Globus pallidus (tissue), 1 donor: ENCODE results near the gene ZKSCAN1.
"Not testable (repeated sequence)": the region's sequence is repeated elsewhere in the genome, so short reads cannot be mapped to it uniquely, and the experiment has no call there.

Experiments
- DNase-seq: peaks from one replicate; pipeline ENCODE4 v3.0.0-alpha.2; 2015; ENCODE audit warnings: low spot score

The ZKSCAN1 gene

DNA sequence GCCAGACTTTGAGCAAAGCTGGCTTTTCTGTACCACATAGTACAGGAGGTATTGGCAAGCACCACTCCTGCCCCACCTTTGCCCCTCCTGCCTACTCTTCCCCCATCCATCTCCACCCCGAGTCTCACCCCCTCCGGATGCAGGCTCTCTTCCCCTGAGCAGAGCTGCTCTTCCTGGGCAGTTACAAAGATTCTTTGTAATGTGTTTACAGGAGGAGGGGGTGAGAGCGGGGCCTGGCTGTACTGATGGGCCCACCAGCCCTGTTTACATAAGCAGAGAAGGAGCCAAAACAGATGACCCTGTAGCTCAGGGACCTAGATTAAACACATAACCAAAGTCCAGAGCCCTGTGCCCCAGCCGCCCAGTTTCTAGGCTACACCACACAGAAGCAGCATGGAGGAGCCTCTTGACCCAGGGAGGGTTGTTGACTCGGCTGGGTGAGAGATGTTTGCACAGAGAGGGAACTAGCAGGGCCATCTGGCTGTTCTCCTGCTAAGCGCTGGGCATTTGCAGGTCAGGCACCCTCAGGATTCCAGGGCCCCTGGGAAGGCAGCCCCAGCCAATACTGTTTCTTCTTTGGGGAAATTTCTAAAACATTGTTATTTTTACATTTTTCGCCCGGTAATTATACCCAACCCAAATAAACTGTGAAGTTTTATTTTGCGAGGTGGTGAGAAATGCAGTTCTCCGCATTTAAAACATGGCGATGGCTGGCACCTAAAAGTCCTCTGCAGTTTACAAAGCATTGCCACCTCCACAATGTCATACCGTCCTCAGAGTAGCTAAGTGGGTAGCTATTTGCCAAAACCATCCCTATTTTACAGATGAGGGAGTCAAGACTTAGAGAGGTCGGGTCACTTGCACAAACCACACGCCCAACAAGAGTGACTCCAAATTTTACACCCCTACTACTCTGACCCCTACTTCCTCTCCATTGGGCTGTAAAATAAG is 11.4 kb upstream of the ZKSCAN1 start:
- DNase-seq, result peak; percentile 89

DNA sequence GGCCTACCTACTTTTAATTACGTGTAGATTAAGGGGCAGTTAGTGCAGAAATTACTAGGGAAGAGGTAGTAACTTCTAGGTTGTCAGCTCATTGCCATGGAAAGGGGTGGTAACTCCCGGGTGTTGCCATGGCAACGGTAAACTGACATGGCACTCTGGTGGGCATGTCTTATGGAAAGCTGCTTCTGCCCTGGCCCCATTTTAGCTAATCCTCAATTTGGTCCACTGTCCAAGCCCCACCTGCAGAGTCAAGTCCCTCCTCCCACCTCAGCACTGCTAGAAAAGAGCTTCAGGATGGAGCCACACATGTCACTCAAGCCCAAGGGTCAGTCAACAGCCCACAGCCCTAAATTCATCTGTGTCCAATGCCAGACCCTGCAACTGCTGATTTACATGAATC is 7.5 kb upstream of the ZKSCAN1 start:
- no peak for DNase-seq

DNA sequence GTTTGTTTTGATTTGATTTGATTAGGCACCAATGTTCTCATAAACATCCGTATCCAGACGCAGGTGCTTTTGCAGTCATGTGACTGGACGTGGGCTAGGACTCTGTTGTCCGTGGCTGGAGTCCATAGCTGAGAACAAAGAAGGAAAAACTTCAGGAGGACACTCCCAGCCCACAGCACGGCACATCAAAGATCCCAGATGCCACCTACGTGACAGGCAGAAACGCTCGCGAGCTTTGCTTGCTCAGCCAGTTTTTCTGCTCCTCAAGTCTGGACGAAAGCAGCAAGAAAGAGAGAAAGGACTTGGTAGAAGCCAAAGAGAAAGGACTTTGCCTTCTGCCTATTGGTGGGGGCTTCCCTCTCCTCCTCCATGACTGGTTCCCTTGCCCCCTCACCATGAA is 6.9 kb upstream of the ZKSCAN1 start:
- DNase-seq, result no peak

DNA sequence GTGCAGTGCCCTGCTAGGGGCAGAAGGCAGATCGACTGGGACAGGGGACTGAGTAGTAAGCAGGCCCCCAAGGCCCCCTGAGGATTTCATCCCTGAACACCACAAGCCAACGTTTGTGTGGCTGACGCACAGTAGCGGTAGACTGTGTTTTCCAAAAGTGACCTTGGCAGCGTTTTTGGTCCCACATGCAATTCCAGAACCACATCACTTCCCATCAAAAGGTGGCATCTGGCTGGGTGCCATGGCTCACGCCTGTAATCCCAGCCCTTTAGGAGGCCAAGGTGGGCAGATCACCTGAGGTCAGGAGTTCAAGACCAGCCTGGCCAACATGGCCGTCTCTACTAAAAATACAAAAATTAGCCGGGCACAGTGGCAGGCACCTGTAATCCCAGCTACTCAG is 5.4 kb upstream of the ZKSCAN1 start:
- DNase-seq, result not testable (repeated sequence)

DNA sequence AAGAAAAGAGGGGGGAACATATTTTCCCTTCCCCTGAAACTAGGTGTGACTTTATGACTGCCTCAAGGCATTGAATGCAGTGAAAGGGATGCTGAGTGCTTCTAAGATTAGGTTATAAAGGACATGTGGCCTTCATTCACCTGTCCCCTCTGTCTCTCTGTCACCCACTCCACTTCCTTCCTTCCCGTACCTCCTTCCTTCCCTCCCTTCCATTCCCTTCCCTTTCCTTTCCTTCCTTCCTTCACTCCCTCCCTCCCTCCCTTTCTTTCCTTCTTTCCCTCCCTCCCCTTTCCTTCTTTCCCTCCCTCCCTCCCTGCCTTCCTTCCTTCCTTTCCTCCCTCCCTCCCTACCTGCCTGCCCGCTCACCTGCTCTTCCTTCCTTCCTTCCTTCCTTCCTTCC is 4.5 kb upstream of the ZKSCAN1 start:
- no peak for DNase-seq

DNA sequence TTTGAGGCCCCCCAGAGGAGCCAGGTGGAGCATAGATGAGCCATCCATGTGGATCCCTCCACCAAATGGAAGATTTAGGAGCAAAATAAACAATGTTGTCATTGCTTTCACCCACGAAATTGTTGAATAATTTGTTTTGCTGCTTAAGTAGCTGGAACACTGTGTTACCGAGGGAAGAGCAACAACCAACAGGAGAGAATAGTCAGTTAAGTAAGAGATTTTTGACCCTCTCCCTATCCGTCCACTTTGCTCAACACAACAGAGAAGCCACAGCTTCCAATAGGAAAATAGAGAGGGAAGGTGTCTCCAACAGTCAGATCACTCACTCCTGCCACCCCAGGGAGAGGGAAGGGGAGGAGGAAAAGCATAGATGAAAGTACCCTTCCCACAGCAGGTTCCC is 3.9 kb upstream of the ZKSCAN1 start:
- DNase-seq, result no peak

DNA sequence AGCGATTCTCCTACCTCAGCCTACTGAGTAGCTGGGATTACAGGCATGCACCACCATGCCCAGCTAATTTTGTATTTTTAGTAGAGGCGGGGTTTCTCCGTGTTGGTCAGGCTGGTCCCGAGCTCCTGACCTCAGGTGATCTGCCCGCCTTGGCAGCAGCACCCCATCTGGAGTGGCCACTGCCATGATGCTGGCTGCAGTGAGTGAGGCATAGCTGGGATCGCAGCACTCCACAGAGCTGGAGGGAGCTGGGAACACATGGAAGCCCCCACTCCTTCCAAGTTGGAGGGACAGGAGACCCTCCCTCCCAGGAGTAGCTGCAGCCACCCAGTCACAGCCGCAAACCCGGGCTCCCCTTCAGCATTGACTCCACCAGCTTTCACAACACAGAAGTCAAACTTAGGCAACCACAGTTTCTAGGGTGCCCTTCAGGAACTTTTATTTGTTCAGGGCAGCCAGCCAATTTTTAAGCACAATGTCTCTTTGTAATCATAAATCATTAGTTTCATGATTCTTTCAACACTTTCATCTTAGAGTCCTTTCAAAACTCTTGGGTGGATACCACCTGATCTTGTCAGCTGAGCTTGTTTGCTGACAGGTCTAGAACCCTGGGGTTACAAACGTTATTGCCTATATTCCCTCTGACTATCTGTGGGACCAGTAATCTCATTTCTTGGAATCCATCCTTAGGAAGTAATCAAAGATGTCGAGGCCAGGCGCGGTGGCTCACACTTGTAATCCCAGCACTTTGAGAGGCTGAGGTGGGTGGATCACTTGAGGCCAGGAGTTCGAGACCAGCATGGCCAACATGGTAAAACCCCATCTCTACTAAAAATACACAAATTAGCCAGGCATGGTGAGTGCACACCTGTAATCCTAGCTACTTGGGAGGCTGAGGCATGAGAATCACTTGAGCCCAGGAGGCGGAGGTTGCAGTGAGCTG is 2.7 kb upstream of the ZKSCAN1 start:
- not testable (repeated sequence) for DNase-seq

DNA sequence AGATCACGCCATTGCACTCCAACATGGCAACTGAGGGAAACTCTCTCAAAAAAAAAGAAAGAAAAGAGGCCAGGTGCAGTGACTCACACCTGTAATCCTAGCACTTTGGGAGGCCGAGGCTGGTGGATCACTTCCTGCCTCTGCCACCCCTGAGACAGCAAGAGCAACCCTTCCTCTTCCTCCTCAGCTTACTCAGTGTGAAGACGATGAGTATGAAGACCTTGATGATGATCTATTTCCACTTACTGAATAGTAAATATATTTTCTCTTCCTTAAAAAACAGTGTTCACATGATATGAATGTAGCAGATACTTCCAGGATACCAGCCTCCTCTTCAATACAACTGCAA is 2.1 kb upstream of the ZKSCAN1 start:
- DNase-seq, result no peak

DNA sequence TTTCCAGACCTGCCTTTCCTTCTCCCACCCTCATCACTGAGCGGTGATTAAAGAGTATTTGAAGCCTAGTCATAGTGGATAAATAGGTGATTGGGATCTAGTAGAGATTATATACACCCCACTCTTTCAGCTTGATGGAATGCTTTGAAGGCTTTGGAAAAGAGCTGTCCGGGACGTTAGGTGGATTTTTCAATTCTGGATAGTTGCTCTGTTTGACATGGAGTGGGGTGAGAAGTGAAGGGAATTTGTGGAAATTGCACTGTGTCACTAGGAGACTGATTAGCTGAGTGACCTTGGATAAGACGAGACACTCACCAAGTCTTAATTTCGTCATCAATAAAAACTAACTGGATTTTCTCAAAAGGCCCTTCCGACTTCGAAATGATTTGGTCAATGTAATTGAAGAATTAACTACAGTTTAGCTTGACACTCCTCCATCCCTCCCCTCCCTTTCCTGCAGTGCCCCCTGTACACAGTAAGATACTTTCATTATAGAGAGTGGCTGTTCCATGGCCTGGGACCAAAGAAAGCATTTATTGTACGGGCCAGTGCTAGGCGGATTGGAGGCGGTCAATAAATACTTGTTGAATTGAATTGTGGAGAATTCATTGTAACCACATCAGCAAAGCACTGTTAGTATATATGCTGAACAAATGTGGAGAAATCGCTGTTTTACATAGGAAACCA is 962 bp downstream of the ZKSCAN1 start:
- peak; percentile 97 for DNase-seq

DNA sequence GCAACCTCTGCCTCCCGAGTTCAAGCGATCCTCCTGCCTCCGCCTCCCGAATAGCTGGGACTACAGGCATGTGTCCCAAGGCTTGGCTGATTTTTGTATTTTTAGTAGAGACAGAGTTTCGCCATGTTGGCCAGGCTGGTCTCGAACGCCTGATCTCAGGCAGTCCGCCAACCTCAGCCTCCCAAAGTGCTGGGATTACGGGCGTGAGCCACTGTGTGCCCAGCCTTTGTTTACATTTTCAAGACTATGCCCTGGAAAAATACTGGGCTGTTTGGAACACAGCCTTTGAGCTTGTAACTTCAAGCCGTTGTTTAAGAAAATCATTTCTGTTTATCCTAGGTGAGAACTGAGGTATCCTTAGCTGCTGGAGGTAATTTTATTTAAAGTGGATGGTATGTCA is 1.9 kb downstream of the ZKSCAN1 start:
- DNase-seq, result no peak

DNA sequence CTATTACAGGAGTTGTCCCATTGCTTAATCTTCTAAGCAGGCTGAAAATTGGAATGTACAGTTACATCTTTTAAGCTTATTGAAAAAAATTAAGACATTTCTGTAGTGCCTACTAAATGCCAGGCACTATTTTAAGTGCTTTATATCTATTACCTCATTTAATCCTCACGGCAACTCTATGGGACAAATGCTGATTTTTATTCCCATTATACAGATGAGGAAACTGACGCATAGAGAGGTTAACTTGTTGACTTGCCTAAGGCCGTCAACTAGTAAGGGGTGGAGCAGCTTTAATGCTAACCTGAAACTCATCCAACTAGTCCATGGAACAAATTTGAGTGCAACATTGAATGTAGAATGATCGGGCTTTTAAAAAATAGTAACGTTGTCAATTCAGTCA is 2.5 kb downstream of the ZKSCAN1 start:
- DNase-seq, result no peak

DNA sequence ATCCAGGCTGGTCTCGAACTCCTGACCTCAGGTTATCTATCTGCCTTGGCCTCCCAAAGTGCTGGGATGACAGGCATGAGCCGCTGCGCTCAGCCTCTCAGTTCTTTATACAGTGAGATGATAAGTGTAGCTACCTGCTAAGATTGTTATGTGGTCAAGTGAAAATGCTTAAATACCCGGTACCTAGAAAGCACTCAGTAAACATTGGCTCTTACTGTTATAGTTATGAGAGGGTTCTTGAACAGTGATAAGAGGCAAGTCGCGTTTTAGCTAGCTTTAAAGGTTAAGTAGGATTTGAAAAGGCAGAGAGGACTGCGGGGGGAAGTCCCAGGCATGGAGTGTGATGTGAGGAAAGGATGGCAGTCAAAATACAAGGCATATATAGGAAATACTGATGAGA is 4.5 kb downstream of the ZKSCAN1 start:
- no peak for DNase-seq

DNA sequence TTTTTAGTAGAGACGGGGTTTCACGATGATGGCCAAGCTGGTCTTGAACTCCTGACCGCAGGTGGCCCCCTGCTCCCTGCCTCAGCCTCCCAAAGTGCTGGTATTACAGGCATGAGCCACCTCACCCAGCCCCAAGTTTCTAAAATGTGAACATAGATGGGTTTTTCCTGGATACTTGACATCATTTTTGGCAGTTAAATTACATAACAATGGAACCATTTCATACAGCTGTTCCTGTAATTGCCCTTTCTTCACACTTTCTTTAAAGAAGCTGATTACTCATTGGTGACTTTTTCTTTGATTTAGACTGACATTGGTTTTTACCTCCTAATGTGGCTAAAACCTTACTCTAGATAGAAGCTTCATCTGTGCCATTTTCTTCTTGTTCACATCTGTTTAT is 5.9 kb downstream of the ZKSCAN1 start:
- no peak for DNase-seq

DNA sequence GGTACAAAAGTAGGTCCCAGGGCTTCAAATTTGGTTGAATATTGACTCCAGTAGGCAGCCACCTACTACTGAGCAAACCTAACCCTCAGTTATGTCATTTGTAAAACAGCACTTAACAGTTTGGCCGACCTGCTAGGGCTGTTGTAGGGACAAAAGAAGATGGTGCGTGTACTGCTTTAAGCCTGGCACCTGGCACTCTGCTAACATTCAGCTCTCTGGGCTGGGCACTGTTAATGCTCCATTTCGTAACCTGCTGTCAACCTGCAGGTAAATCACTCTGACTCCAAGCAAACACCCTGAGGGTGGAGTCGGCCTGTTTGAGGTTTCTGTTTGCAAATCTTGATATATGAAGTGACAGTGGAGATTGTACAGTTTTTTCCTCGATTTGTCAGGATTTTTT is 7.2 kb downstream of the ZKSCAN1 start:
- no peak for DNase-seq

DNA sequence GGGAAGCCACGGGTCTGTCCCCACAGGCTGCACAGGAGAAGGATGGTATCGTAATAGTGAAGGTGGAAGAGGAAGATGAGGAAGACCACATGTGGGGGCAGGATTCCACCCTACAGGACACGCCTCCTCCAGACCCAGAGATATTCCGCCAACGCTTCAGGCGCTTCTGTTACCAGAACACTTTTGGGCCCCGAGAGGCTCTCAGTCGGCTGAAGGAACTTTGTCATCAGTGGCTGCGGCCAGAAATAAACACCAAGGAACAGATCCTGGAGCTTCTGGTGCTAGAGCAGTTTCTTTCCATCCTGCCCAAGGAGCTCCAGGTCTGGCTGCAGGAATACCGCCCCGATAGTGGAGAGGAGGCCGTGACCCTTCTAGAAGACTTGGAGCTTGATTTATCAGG is 8.1 kb downstream of the ZKSCAN1 start:
- DNase-seq, result no peak

DNA sequence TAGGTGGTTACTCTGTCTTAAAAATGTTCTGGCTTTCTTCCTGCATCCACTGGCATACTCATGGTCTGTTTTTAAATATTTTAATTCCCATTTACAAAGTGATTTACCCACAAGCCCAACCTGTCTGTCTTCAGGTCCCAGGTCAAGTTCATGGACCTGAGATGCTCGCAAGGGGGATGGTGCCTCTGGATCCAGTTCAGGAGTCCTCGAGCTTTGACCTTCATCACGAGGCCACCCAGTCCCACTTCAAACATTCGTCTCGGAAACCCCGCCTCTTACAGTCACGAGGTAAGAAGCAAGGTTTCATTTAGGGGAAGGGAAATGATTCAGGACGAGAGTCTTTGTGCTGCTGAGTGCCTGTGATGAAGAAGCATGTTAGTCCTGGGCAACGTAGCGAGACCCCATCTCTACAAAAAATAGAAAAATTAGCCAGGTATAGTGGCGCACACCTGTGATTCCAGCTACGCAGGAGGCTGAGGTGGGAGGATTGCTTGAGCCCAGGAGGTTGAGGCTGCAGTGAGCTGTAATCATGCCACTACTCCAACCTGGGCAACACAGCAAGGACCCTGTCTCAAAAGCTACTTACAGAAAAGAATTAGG is 8.7 kb downstream of the ZKSCAN1 start:
- no peak for DNase-seq

DNA sequence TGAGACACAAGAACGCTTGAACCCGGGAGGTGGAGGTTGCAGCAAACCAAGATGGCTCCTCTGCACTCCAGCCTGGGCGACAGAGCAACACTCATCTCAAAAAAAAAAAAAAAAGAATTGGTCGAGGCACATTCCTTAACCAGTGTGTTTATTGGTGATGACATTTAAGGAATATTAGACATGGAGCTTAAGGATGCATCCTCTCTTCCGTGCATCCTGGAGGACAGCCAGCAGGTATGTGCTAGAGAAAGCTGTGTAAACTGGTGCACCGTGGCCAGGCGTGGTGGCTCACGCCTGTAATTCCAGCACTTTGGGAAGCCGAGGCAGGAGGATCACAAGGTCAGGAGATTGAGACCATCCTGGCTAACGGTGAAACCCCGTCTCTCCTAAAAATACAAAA is 11.8 kb downstream of the ZKSCAN1 start:
- DNase-seq, result no peak

DNA sequence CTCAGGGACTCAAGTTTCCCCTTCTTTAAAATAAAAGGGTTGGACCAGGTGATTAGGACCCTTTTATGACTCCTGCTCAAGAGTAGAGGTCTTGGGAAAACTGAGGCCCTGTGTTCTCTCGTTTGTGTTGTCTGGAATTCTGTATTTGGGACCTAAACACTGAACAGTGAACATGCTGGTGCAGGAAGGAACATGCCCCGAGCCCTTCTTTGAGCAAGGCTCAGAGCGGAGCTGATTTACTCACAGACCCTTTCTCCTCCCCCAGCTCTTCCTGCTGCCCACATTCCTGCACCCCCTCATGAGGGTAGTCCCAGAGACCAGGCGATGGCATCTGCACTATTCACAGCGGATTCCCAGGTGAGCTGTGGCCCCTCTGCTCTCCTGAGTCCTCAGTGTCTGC is 14.2 kb downstream of the ZKSCAN1 start:
- DNase-seq, result no peak

DNA sequence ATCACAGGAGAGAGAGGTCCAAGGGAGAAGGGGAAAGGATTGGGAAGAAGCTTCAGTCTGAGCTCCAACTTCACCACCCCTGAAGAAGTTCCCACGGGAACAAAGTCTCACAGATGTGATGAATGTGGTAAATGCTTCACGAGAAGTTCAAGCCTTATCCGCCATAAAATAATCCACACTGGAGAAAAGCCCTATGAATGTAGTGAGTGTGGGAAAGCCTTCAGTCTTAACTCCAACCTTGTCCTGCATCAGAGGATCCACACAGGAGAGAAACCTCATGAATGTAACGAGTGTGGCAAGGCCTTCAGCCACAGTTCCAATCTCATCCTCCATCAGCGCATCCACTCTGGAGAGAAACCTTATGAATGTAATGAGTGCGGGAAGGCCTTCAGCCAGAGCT is 18.1 kb downstream of the ZKSCAN1 start:
- DNase-seq, result no peak

DNA sequence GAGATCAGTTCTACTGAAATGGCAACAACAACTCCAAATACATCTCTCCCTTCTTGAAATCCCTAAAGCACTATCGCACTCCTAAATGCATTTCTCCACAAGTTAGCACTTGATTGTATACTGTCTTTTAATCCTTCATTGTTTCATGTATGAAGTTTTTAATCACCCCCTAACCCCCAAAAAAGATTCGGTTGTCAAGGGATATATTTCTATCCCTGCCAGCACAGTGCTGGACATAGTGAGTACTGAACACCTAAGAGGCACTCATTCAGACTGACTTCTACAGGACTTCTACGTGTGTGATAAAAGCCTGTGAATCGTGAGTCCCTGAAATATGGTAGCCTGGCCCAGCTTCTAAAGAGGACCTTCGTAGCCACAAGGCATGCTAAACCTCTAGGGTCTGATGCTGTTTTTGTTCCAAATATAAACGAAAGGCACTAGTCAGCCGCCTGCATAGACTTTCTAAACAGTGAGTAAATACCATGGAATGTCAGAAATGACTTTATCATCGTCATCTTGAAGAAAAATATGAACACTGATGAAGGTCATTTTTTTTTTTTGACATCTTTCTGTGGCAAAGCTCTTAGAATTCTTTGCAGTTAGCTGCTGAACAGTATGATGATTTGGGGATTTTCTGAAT is 19.6 kb downstream of the ZKSCAN1 start:
- no peak for DNase-seq

DNA sequence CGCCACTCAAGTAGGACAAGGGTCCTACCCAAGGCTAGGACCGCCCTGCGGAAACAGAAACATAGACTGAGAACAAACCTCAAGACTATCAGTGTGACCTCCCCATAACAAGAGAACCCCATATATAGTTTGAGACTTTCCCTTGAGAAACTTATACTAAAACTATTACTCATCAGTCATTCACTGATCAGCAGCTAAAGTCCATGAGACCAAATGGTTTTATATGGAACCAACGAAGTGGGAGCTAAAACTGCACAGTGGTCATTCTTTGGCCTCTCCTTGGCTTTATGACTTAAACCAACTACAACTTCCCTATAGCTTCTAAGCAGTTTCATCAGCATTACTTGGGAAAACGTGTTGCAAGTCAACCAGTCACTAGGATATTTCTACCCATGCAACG is 20.5 kb downstream of the ZKSCAN1 start:
- no peak for DNase-seq

DNA sequence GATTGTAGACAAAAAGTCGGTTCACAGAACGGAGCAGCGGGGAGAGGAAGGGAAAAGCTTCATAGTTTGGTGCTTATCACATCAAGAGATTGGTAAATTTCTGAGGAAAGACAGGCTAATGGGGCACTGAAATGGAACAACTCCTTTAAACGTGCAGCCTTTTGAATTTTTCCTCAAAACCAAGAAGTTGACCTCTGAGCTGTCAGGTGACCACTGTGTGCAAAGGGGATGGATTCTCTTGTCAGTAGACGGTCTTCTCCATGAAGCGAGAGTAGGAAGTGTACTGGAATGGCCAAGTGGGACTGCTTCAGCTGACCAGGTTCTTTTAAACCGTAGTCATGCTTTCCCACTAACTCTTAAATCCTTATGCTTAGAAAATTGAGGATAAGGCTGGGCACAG is 22.9 kb downstream of the ZKSCAN1 start:
- no peak for DNase-seq
